GM12878 (cell line): ENCODE measurements around the gene LMX1B. TPM values are rescaled to one million over a fixed set of nuclear protein-coding genes. Genes with fewer than 3 reads are reported as not detected.
A peak's percentile ranks its signal among the peaks of the same experiment; 100 is the strongest.

Source experiments
- ATAC-seq: fragments of 200-7000 bp; cut with Tn5 transposase; 3 replicates; pipeline ENCODE4 v1.9.1; 2020; ENCODE audit warnings: mild to moderate bottlenecking, moderate library complexity
- BruUV-seq: library from RNA; stranded (reverse); fragments of 400-500 nt; replicated peaks from 2 replicates; lab custom pipeline; 2021; lab: Mats Ljungman, UMichigan
- CTCF ChIA-PET: fragments of 300-600 bp; sonication (Branson Sonifier 250); formaldehyde crosslinking; extraction: SDS; loops from one replicate; lab custom pipeline; 2021; ENCODE audit warnings: inconsistent platforms; lab: Yijun Ruan, JAX
- POLR2A ChIA-PET: fragments of 350-600 bp; formaldehyde crosslinking; extraction: SDS; loops from one replicate; lab custom pipeline; 2021; ENCODE audit warnings: inconsistent platforms; lab: Charles Lee
- RAD21 ChIA-PET: fragments of 300-600 bp; sonication (Branson Sonifier 250); formaldehyde crosslinking; loops from one replicate; lab custom pipeline; 2023; ENCODE audit warnings: antibody characterized with exemption; ENCODE audit not compliant: unreplicated experiment; lab: Charles Lee
- SMC1A ChIA-PET: fragments of 300-600 bp; sonication (Branson Sonifier 250); formaldehyde crosslinking; loops from one replicate; lab custom pipeline; 2023; ENCODE audit not compliant: unreplicated experiment, uncharacterized antibody; lab: Charles Lee
- DNase-seq: peaks from one replicate; pipeline ENCODE4 v3.0.0-alpha.2; 2011; ENCODE audit warnings: low read depth, low spot score
- FAIRE-seq: peaks from 3 replicates; lab custom pipeline; 2011; peaks lifted over from hg19 to GRCh38; lab: Jason Lieb, UNC
- H2AFZ ChIP-seq: 2 replicates; pipeline ENCODE4 v1.6.0; 2011; ENCODE audit warnings: low read depth, low read length, control low read depth; ENCODE audit not compliant: control insufficient read depth
- H3K27ac ChIP-seq: 2 replicates; pipeline ENCODE4 v1.5.1; 2011; ENCODE audit warnings: control low read depth; ENCODE audit not compliant: control insufficient read depth, insufficient read depth
- H3K27me3 ChIP-seq, 2 experiments: replicated peaks in 1 of 2; 2 replicates each; pipeline versions ENCODE4 v1.6.0 to v1.6.1; 2011; ENCODE audit warnings: low read length in 1 of 2; ENCODE audit not compliant: control insufficient read depth in 2 of 2, insufficient read depth in 2 of 2
- H3K36me3 ChIP-seq, 2 experiments: 2 replicates each; pipeline ENCODE4 v1.5.1; 2011; ENCODE audit warnings: low read length in 1 of 2; ENCODE audit not compliant: control insufficient read depth in 2 of 2, insufficient read depth in 2 of 2
- H3K4me1 ChIP-seq: 2 replicates; pipeline ENCODE4 v1.6.1; 2011; ENCODE audit warnings: mild to moderate bottlenecking, low read length, moderate library complexity, mixed read lengths; ENCODE audit not compliant: control insufficient read depth, insufficient read depth
- H3K4me2 ChIP-seq: 2 replicates; pipeline ENCODE4 v1.6.0; 2011; ENCODE audit warnings: control low read depth; ENCODE audit not compliant: control insufficient read depth, insufficient read depth
- H3K4me3 ChIP-seq: fragments of 200-600 bp; sonication (generic); 2 replicates; pipeline ENCODE4 v1.5.1; 2016
- H3K79me2 ChIP-seq: 2 replicates; pipeline ENCODE4 v1.6.0; 2011; ENCODE audit warnings: low read length; ENCODE audit not compliant: control insufficient read depth, insufficient read depth
- H3K9ac ChIP-seq: 2 replicates; pipeline ENCODE4 v1.8.0; 2011; ENCODE audit warnings: low read length, control low read depth, mixed read lengths; ENCODE audit not compliant: control insufficient read depth, insufficient read depth
- H3K9me3 ChIP-seq: replicated peaks from 3 replicates; pipeline ENCODE4 v1.5.1; 2011; ENCODE audit warnings: mild to moderate bottlenecking, low read length; ENCODE audit not compliant: control insufficient read depth, insufficient read depth
- H4K20me1 ChIP-seq: 2 replicates; pipeline ENCODE4 v1.6.0; 2011; ENCODE audit not compliant: control insufficient read depth, insufficient read depth
- BACH1 ChIP-seq: fragments of 450-650 bp; IDR thresholded peaks from 2 replicates; pipeline ENCODE4 v1.6.1; 2017; ENCODE audit warnings: mild to moderate bottlenecking, borderline replicate concordance
- CBX5 ChIP-seq: sonication (generic); IDR thresholded peaks from 2 replicates; pipeline ENCODE4 v1.6.1; 2016; ENCODE audit warnings: low read depth, moderate library complexity, mild to moderate bottlenecking, inconsistent platforms
- EED ChIP-seq: sonication (generic); IDR thresholded peaks from 2 replicates; pipeline ENCODE4 v1.6.1; 2016; ENCODE audit warnings: antibody characterized with exemption, low read depth
- NRF1 ChIP-seq: conservative IDR thresholded peaks from 2 replicates; pipeline ENCODE4 v1.6.1; 2011; ENCODE audit warnings: mild to moderate bottlenecking, low read depth, low read length, improper control_type of control experiment
- PAX5 ChIP-seq: IDR thresholded peaks from 2 replicates; pipeline ENCODE4 v1.6.1; 2011; ENCODE audit warnings: low read depth, low read length, borderline replicate concordance
- POLR2AphosphoS5 ChIP-seq: IDR thresholded peaks from 2 replicates; pipeline ENCODE4 v1.6.1; 2011; ENCODE audit warnings: mild to moderate bottlenecking, low read length, inconsistent platforms
- SMAD1 ChIP-seq: fragments of 450-650 bp; IDR thresholded peaks from 2 replicates; pipeline ENCODE4 v1.6.1; 2018; ENCODE audit warnings: mild to moderate bottlenecking, low read depth; ENCODE audit not compliant: partially characterized antibody
- SMAD5 ChIP-seq: IDR thresholded peaks from 2 replicates; pipeline ENCODE4 v1.6.1; 2016; ENCODE audit warnings: antibody characterized with exemption, low read depth
- SRF ChIP-seq, 2 experiments: IDR thresholded peaks; 2 replicates each; pipeline ENCODE4 v1.6.1; 2011; ENCODE audit warnings: low read depth in 2 of 2, low read length in 2 of 2, mild to moderate bottlenecking in 1 of 2, moderate library complexity in 1 of 2
- WRNIP1 ChIP-seq: IDR thresholded peaks from 2 replicates; pipeline ENCODE4 v1.6.1; 2011; ENCODE audit warnings: low read depth, low read length, improper control_type of control experiment, borderline replicate concordance
- YY1 ChIP-seq: IDR thresholded peaks from 2 replicates; pipeline ENCODE4 v1.6.1; 2011; ENCODE audit warnings: low read depth, mild to moderate bottlenecking, low read length
- ZBTB11 ChIP-seq: fragments of 450-650 bp; formaldehyde crosslinking; IDR thresholded peaks from 2 replicates; pipeline ENCODE4 v1.5.0; 2022; ENCODE audit warnings: mild to moderate bottlenecking, missing genetic modification characterization
- ZBTB40 ChIP-seq: fragments of 450-650 bp; IDR thresholded peaks from 2 replicates; pipeline ENCODE4 v1.6.1; 2016; ENCODE audit warnings: mild to moderate bottlenecking, moderate library complexity, borderline replicate concordance
- WGBS: methylation state at CpG from one replicate; pipeline ENCODE4 v1.1.6; 2016; ENCODE audit warnings: low lambda C conversion rate; ENCODE audit not compliant: insufficient replicate concordance, insufficient coverage; ENCODE audit errors: missing lambda C conversion rate; 5-methylcytosine and 5-hydroxymethylcytosine counted together
- in situ Hi-C: fragments of 300-500 bp; cut with MboI; formaldehyde crosslinking; loops from 9 replicates; pipeline ENCODE4 v1.14.3; 2018; ENCODE audit warnings: mixed read lengths
- intact Hi-C: fragments of 100-400 bp; cut with micrococcal nuclease; formaldehyde crosslinking; loops from one replicate; pipeline ENCODE4 v1.14.2; 2022; ENCODE audit not compliant: unreplicated experiment
- polyA plus RNA-seq, 11 experiments: library from polyadenylated mRNA; depleted of rRNA in 4 of 11; unstranded in 6 of 11; stranded (reverse) in 5 of 11; fragments of >200 nt; fragmentation: Nextera tagmentation in 4 of 11; fragmentation: Illumina TruSeq in 1 of 11; extraction: Ambion mirVana in 4 of 11; extraction: Trizol in 1 of 11; gene quantifications; 1 replicate in 1 of 11; 2 replicates in 10 of 11; pipeline versions ENCODE4 v1.2.1 to v1.2.3, GENCODE V29; 2011 to 2016; ENCODE audit warnings: inconsistent platforms in 2 of 11, missing spikeins in 2 of 11, low read depth in 1 of 11
- total RNA-seq, 4 experiments: library from RNA; depleted of rRNA in 3 of 4; stranded (reverse); fragments of >200 nt in 3 of 4; fragmentation: Illumina TruSeq in 1 of 4; extraction: Trizol in 1 of 4; gene quantifications; 2 replicates each; pipeline versions ENCODE4 v1.2.1 to v1.2.3, GENCODE V29; 2013 to 2021
- TF ChIP-seq, protein P1 (sequence below): IDR thresholded peaks from 2 replicates; pipeline ENCODE4 v1.6.1; 2011; ENCODE audit warnings: low read depth, mild to moderate bottlenecking, low read length, moderate library complexity, borderline replicate concordance; ENCODE audit errors: extremely low read depth

LMX1B gene
- total and polyA plus RNA-seq, 10 of the 15 experiments (the other 5 are each of a cell fraction or from before 2014, with no cell fraction given): not detected

- H3K4me2 ChIP-seq: no peak overlapping the region
- H3K4me1 ChIP-seq: no peaks in the 10 kb centered on the region
- no peaks in the 10 kb centered on the region for H3K9me3 ChIP-seq
- ATAC-seq (peak; percentile 83), DNase-seq (no peak), FAIRE-seq (no peak)
- H4K20me1 ChIP-seq: no peaks in the 10 kb centered on the region
- no peak overlapping the region for H3K27ac ChIP-seq
- ChIA-PET SMC1A (interaction anchor here (1.1 kb wide), 1 partner anchor 45 kb away, joined by 3 read pairs; no protein-coding TSS in a partner anchor), POLR2A (interaction anchor here (0.7 kb wide), 1 partner anchor 89 kb away, joined by 6 read pairs; no protein-coding TSS in a partner anchor), CTCF (interaction anchor here (2.1 kb wide), 1 partner anchor 72 kb away, joined by 6 read pairs; no protein-coding TSS in a partner anchor), RAD21 (no interaction called here)
- intact Hi-C loops (no loop called here), in situ Hi-C loops (no loop called here)
- no peak overlapping the region for H3K9ac ChIP-seq
- no peaks in the 10 kb centered on the region for H3K79me2 ChIP-seq
- H3K27me3 ChIP-seq: peaks cover 14 to 15% of the 10 kb centered on the region in 2 experiments
- no peak overlapping the region for H2AFZ ChIP-seq
- BruUV-seq: no TSS peak
- 14% methylated on average over 19 of the region's 20 CpGs for WGBS
- no peaks in the 10 kb centered on the region for H3K36me3 ChIP-seq
- H3K4me3 ChIP-seq: no peak overlapping the region
- no peak for TF ChIP-seq PAX5
- no peak for TF ChIP-seq POLR2AphosphoS5
- no peak for TF ChIP-seq YY1
- TF ChIP-seq SMAD5: no peak
- no peak for TF ChIP-seq BACH1
- TF ChIP-seq, protein P1, sequence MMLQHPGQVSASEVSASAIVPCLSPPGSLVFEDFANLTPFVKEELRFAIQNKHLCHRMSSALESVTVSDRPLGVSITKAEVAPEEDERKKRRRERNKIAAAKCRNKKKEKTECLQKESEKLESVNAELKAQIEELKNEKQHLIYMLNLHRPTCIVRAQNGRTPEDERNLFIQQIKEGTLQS: no peak
- TF ChIP-seq EED: no peak
- no peak for TF ChIP-seq SRF (IDR thresholded peaks at IDR 0.05; ENCODE audit: low read depth in 2 of 2, low read length in 2 of 2)
- TF ChIP-seq CBX5: no peak
- no peak for TF ChIP-seq WRNIP1
- no peak for TF ChIP-seq ZBTB40
- TF ChIP-seq NRF1: no peak
- TF ChIP-seq ZBTB11 (CRISPR knock-in tag): no peak
- no peak for TF ChIP-seq SMAD1
Measured at GRCh38 chr9:126630458-126631237, 16.9 kb downstream of the LMX1B start.
